HEK293 (cell line): ENCODE measurements around the gene EEF1AKMT4.

ENCODE experiments used
- CTCF ChIA-PET: fragments of 350-600 bp; formaldehyde crosslinking; extraction: SDS; loops from one replicate; lab custom pipeline; 2021; ENCODE audit warnings: antibody characterized with exemption; lab: Yijun Ruan, JAX
- POLR2A ChIA-PET: fragments of 300-600 bp; formaldehyde crosslinking; extraction: SDS; loops from one replicate; lab custom pipeline; 2020; ENCODE audit warnings: antibody characterized with exemption, inconsistent platforms; lab: Yijun Ruan, JAX
- H3K27ac ChIP-seq: fragments of 200-500 bp; sonication (Bioruptor generic); 2 replicates; pipeline ENCODE4 v1.5.1; 2014; ENCODE audit warnings: low read depth, low read length, control low read depth, inconsistent platforms; ENCODE audit errors: extremely low read depth
- H3K36me3 ChIP-seq, 2 experiments: fragments of 200-500 bp in 1 of 2; sonication (Bioruptor generic) in 1 of 2; 1 replicate in 1 of 2; 2 replicates in 1 of 2; pipeline ENCODE4 v1.5.1; 2014 to 2017; ENCODE audit warnings: inconsistent platforms in 2 of 2, low read length in 2 of 2; ENCODE audit not compliant: control insufficient read depth in 2 of 2, insufficient read depth in 1 of 2
- H3K4me1 ChIP-seq: fragments of 200-500 bp; sonication (Bioruptor generic); 2 replicates; pipeline ENCODE4 v1.5.1; 2014; ENCODE audit warnings: mild to moderate bottlenecking, low read length, inconsistent platforms; ENCODE audit not compliant: control insufficient read depth, insufficient read depth
- H3K4me3 ChIP-seq: 2 replicates; pipeline ENCODE4 v1.5.1; 2011; ENCODE audit warnings: low read depth, mild to moderate bottlenecking, control low read depth, low read length, moderate library complexity
- H3K9me3 ChIP-seq: fragments of 200-500 bp; sonication (Bioruptor generic); 2 replicates; pipeline ENCODE4 v1.5.1; 2014; ENCODE audit warnings: low read depth, low read length, inconsistent platforms; ENCODE audit not compliant: control insufficient read depth, insufficient read depth
- GLI2 ChIP-seq: fragments of 450-650 bp; formaldehyde crosslinking; IDR thresholded peaks from 2 replicates; pipeline ENCODE4; 2017; ENCODE audit warnings: missing biosample characterization, missing genetic modification characterization, low read depth, borderline replicate concordance
- KLF8 ChIP-seq: fragments of 450-650 bp; formaldehyde crosslinking; IDR thresholded peaks from 2 replicates; pipeline ENCODE4 v1.5.1; 2016; ENCODE audit warnings: missing biosample characterization, missing genetic modification characterization
- MEIS1 ChIP-seq: sonication (generic); formaldehyde crosslinking; IDR thresholded peaks from 2 replicates; pipeline ENCODE4 v1.8.1; 2022; ENCODE audit warnings: missing genetic modification reagents, mild to moderate bottlenecking, borderline replicate concordance
- PBX3 ChIP-seq: sonication (generic); formaldehyde crosslinking; IDR thresholded peaks from 2 replicates; pipeline ENCODE4 v1.8.1; 2022; ENCODE audit warnings: mild to moderate bottlenecking, moderate library complexity, missing genetic modification reagents
- PRDM10 ChIP-seq: fragments of 450-650 bp; formaldehyde crosslinking; IDR thresholded peaks from 2 replicates; pipeline ENCODE4 v1.5.1; 2016; ENCODE audit warnings: missing biosample characterization, missing genetic modification characterization
- ZNF140 ChIP-seq: fragments of 450-650 bp; formaldehyde crosslinking; IDR thresholded peaks from 2 replicates; pipeline ENCODE4 v1.5.1; 2016; ENCODE audit warnings: missing biosample characterization, missing genetic modification characterization
- ZNF148 ChIP-seq: fragments of 450-650 bp; formaldehyde crosslinking; IDR thresholded peaks from 2 replicates; pipeline ENCODE4 v1.5.0; 2017; ENCODE audit warnings: missing biosample characterization, missing genetic modification characterization, borderline replicate concordance
- ZNF175 ChIP-seq: fragments of 450-650 bp; formaldehyde crosslinking; IDR thresholded peaks from 2 replicates; pipeline ENCODE4 v1.5.1; 2016; ENCODE audit warnings: missing biosample characterization, missing genetic modification characterization
- ZNF221 ChIP-seq: fragments of 450-650 bp; formaldehyde crosslinking; IDR thresholded peaks from 2 replicates; pipeline ENCODE4 v1.5.1; 2017; ENCODE audit warnings: missing biosample characterization, missing genetic modification characterization, borderline replicate concordance
- ZNF433 ChIP-seq: fragments of 450-650 bp; formaldehyde crosslinking; IDR thresholded peaks from 2 replicates; pipeline ENCODE4 v1.5.1; 2016; ENCODE audit warnings: missing biosample characterization, missing genetic modification characterization, low read depth
- ZNF518A ChIP-seq: fragments of 450-650 bp; formaldehyde crosslinking; conservative IDR thresholded peaks from 2 replicates; pipeline ENCODE4 v1.5.1; 2016; ENCODE audit warnings: low read depth, missing biosample characterization, missing genetic modification characterization
- ZNF544 ChIP-seq: fragments of 450-650 bp; formaldehyde crosslinking; IDR thresholded peaks from 2 replicates; pipeline ENCODE4 v1.5.0; 2017; ENCODE audit warnings: missing biosample characterization, missing genetic modification characterization
- ZSCAN23 ChIP-seq: fragments of 450-650 bp; formaldehyde crosslinking; IDR thresholded peaks from 2 replicates; pipeline ENCODE4 v1.5.1; 2016; ENCODE audit warnings: missing biosample characterization, missing genetic modification characterization

The EEF1AKMT4 gene

GRCh38 chr3:184289426-184289938 is 40.0 kb downstream of the EEF1AKMT4 start (continued):
- TF ChIP-seq ZNF544 (no peak), PRDM10 (tag by site-specific recombination) (peak; percentile 13; the same call in 1 of the 2 replicates)
- TF ChIP-seq, all 188 proteins: peak for 11

GRCh38 chr3:184290331-184290730 is 40.9 kb downstream of the EEF1AKMT4 start:
- Histone ChIP-seq H3K4me3 (no peak overlapping the region), H3K36me3 (no peaks in the 10 kb centered on the region), H3K4me1 (no peaks in the 10 kb centered on the region), H3K27ac (no peak overlapping the region), H3K9me3 (no peaks in the 10 kb centered on the region)
- ChIA-PET POLR2A (no interaction called here), CTCF (interaction anchor here (1.3 to 2.8 kb wide), 2 partner anchors 273 to 394 kb away, joined by 4 to 15 read pairs; partner anchors contain the start of gene ABCC5)
- TF ChIP-seq ZSCAN23, result no peak
- TF ChIP-seq MEIS1 (CRISPR knock-in tag), result no peak

GRCh38 chr3:184291044-184291737 is 41.7 kb downstream of the EEF1AKMT4 start:
- H3K9me3 ChIP-seq, result no peaks in the 10 kb centered on the region
- no peaks in the 10 kb centered on the region for H3K4me1 ChIP-seq
- TF ChIP-seq ZNF433, result no peak
- TF ChIP-seq, all 188 proteins: peak for 0
- no peak overlapping the region for H3K4me3 ChIP-seq
- ChIA-PET POLR2A (interaction anchor here (0.5 kb wide), 1 partner anchor 8 kb away, joined by 5 read pairs; no protein-coding TSS in a partner anchor), CTCF (interaction anchor here (0.6 to 1.3 kb wide), 3 partner anchors 72 to 382 kb away, joined by 3 to 4 read pairs (median 4); partner anchors contain the start of gene ABCC5)
- no peaks in the 10 kb centered on the region for H3K36me3 ChIP-seq
- no peak overlapping the region for H3K27ac ChIP-seq

GRCh38 chr3:184291738-184292445 is 42.4 kb downstream of the EEF1AKMT4 start:
- Histone ChIP-seq H3K9me3 (no peaks in the 10 kb centered on the region), H3K4me1 (no peaks in the 10 kb centered on the region), H3K27ac (no peak overlapping the region), H3K36me3 (no peaks in the 10 kb centered on the region), H3K4me3 (no peak overlapping the region)
- ChIA-PET CTCF (interaction anchor here (0.6 to 1.1 kb wide), 3 partner anchors 73 to 407 kb away, joined by 3 to 4 read pairs (median 3); partner anchors contain the start of gene PARL), POLR2A (interaction anchor here (0.5 kb wide), 1 partner anchor 9 kb away, joined by 5 read pairs; no protein-coding TSS in a partner anchor)
- no peak for TF ChIP-seq ZNF544
- no peak for TF ChIP-seq GLI2 (tag by site-specific recombination)
- TF ChIP-seq ZSCAN23, result no peak
- TF ChIP-seq PBX3 (CRISPR knock-in tag), result no peak
- no peak for TF ChIP-seq ZNF518A (tag by site-specific recombination)
- no peak for TF ChIP-seq ZNF140 (tag by site-specific recombination)
- no peak for TF ChIP-seq ZNF175 (tag by site-specific recombination)
- no peak for TF ChIP-seq KLF8 (tag by site-specific recombination)
- no peak for TF ChIP-seq ZNF221 (tag by site-specific recombination)
- no peak for TF ChIP-seq ZNF148 (tag by site-specific recombination)
